Umbilical cord (tissue), 2 donors: ENCODE data around the gene MED14. TPM values are rescaled to one million over a fixed set of nuclear protein-coding genes. Genes with fewer than 3 reads are reported as not detected.

Experiments
- DNase-seq: peaks from one replicate; pipeline ENCODE4 v3.0.0-alpha.2; 2015; ENCODE audit warnings: low spot score
- total RNA-seq: library from RNA; depleted of rRNA; stranded (reverse); fragments of >200 nt; gene quantifications from one replicate; pipeline ENCODE4 v1.2.3, GENCODE V29; 2014; ENCODE audit warnings: low replicate concordance; ENCODE audit not compliant: insufficient read depth

Gene MED14
- total RNA-seq, 1 donor from 2014 or later, result 52.0 TPM

DNA sequence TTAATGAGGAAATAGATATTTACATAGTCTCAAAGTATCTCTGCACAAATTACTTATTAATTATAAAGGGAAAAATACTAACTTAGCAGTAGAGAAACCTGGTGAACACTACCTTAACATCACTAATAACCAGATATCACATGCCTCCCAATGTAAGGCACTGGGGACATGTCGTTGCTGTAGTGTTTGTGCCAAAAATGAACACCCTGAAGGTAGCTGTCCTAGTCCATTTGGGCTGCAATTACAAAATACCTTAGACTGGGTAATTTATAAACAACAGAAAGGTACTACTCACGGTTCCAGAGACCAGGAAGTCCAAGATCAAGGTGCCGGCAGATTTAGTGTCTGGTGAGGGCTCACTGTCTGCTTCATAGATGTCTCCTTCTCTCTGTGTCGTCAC is 122.8 kb downstream of the MED14 start:
- DNase-seq, result no peak

DNA sequence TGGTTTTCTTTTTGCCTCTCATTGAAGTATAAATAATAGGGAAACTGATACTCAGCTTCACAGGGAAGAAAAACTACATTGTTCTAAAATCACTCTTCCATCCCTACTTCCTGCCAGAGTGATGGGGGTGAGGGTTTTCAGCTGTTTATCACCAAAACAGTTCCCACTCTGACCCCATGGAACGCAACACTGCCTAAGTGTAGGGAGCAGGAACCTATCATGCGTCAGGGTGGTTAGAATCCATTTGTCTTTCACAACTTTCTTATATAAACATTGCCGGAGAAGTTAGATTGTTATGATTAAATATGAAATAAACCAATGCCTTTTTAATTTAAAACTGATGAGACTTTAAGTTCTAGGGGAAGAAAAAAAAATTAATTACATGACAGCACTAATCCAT is 128.0 kb downstream of the MED14 start:
- DNase-seq, result no peak

DNA sequence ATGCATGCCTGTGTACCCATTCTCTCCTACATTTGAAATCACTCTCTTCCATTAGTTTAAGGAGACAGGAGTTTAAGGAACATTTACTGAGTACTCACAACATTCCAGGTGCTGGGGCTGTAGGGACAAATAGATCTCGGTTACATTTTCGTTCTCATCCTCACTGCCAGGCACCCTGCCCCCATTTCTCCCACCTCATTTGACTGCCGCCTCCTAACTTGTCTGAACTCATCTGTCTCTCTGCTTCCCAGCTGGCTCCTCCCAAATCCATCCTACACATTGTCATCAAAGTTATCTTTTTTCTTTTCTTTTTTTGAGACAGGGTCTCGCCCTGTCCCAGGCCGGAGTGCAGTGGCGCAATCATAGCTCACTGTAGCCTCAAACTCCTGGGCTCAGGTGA is 131.9 kb downstream of the MED14 start:
- no peak for DNase-seq

Other genes with a start within 250 kb of the MED14 start
- 98.2 TPM for gene ATP6AP2, start 154.6 kb downstream of the MED14 start, total RNA-seq
- not detected for gene MPC1L, start 112.1 kb downstream of the MED14 start, total RNA-seq
- gene CXorf38, start 88.0 kb downstream of the MED14 start, total RNA-seq, result 12.5 TPM